HEK293T (cell line): ENCODE results near the gene CELF2.

ENCODE experiments used
- BHLHE40 ChIP-seq: fragments of 450-650 bp; IDR thresholded peaks from 2 replicates; pipeline ENCODE4 v1.6.1; 2016; ENCODE audit warnings: mild to moderate bottlenecking, moderate library complexity, borderline replicate concordance
- ELF4 ChIP-seq: fragments of 450-650 bp; IDR thresholded peaks from 2 replicates; pipeline ENCODE4 v1.6.1; 2017; ENCODE audit warnings: antibody characterized with exemption
- FOXA1 ChIP-seq: fragments of 450-650 bp; IDR thresholded peaks from 2 replicates; pipeline ENCODE4 v1.6.1; 2016; ENCODE audit warnings: mild to moderate bottlenecking
- FOXK2 ChIP-seq: fragments of 450-650 bp; IDR thresholded peaks from 2 replicates; pipeline ENCODE4 v1.6.1; 2016; ENCODE audit warnings: mild to moderate bottlenecking
- FOXM1 ChIP-seq: fragments of 450-650 bp; IDR thresholded peaks from 2 replicates; pipeline ENCODE4 v1.6.1; 2017; ENCODE audit warnings: mild to moderate bottlenecking, borderline replicate concordance
- NFRKB ChIP-seq: fragments of 450-650 bp; IDR thresholded peaks from 2 replicates; pipeline ENCODE4 v1.6.1; 2016; ENCODE audit warnings: mild to moderate bottlenecking, moderate library complexity
- SP1 ChIP-seq: fragments of 450-650 bp; IDR thresholded peaks from 2 replicates; pipeline ENCODE4 v1.6.1; 2017
- TARDBP ChIP-seq: fragments of 450-650 bp; IDR thresholded peaks from 2 replicates; pipeline ENCODE4 v1.6.1; 2016
- TF ChIP-seq, protein P1 (sequence below): fragments of 450-650 bp; IDR thresholded peaks from 2 replicates; pipeline ENCODE4 v1.6.1; 2016

DNA sequence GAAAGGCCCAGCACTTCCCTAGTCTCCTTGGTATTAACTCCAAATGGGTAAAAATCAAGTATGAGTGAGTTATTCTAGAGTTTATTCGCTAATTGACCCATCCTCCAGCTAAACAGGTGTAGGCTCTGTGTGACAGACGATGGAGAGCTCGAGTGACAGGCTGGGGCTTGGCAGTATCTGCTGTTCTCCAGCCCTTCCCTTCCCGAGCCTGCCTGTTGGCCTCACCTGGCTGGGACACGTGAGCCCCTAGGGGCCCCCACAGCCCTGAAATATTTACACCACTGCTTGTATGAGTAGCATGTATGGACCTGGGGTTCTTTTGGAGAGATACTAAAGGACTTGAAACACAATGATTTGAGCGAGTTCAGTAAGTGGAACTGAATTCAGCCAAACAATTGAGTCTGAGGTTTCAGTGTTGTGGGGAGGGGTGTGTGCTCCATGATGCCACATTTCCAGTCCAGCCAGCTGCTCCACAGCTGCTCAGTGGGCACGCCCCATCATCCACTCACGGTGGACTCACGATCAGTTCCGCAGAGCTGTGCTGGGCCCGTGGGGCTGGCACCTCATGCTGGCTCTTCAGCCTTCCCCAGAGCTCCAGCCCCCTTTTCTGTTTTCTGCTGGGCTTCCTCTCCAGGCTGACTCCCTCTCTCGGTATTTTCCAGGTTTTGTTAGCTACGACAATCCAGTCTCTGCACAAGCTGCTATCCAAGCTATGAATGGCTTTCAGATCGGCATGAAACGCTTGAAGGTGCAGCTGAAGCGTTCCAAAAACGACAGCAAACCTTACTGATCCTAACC, 310.8 kb downstream of the CELF2 start:
- TF ChIP-seq TARDBP, result no peak
- TF ChIP-seq FOXK2, result no peak
- no peak for TF ChIP-seq NFRKB
- TF ChIP-seq SP1, result no peak
- no peak for TF ChIP-seq BHLHE40
- TF ChIP-seq, protein P1, sequence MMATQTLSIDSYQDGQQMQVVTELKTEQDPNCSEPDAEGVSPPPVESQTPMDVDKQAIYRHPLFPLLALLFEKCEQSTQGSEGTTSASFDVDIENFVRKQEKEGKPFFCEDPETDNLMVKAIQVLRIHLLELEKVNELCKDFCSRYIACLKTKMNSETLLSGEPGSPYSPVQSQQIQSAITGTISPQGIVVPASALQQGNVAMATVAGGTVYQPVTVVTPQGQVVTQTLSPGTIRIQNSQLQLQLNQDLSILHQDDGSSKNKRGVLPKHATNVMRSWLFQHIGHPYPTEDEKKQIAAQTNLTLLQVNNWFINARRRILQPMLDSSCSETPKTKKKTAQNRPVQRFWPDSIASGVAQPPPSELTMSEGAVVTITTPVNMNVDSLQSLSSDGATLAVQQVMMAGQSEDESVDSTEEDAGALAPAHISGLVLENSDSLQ, result no peak
- no peak for TF ChIP-seq FOXA1
- no peak for TF ChIP-seq ELF4
- TF ChIP-seq FOXM1, result no peak
